ENCODE results near the gene MTMR3. TPM values are rescaled to one million over a fixed set of nuclear protein-coding genes. Genes with fewer than 3 reads are reported as not detected.

The MTMR3 gene
- total RNA-seq, 4 donors from 2014 or later, result 52.8 to 101 (median 69.1) TPM

GRCh38 chr22:30016596-30016995 lies 133.6 kb downstream of the MTMR3 start:
- TF ChIP-seq CTCF (IDR thresholded peaks at IDR 0.05) (no peak), POLR2A (IDR thresholded peaks at IDR 0.05) (no peak)
- Histone ChIP-seq H3K4me3 (replicated peaks in 1 of 3) (no peak overlapping the region), H3K4me1 (peaks cover 14 to 24% of the 10 kb centered on the region in 2 donors), H3K27me3 (no peaks in the 10 kb centered on the region), H3K27ac (no peak overlapping the region), H3K9me3 (no peaks in the 10 kb centered on the region), H3K36me3 (peaks cover 48 to 51% of the 10 kb centered on the region in 2 donors)
- WGBS, 2 donors, result 91 to 93% methylated on average over 4 of the region's 4 CpGs
- intact Hi-C loops (cut with DNase I), result no loop called here
- DNase-seq, result no peak

- intact Hi-C loops (cut with DNase I), result no loop called here
Measured at GRCh38 chr22:30017375-30018223, 134.6 kb downstream of the MTMR3 start.

GRCh38 chr22:30020511-30020910 lies 137.5 kb downstream of the MTMR3 start:
- Histone ChIP-seq H3K4me1 (peaks cover 11 to 13% of the 10 kb centered on the region in 2 donors), H3K4me3 (replicated peaks in 1 of 3) (no peak overlapping the region), H3K27ac (no peak overlapping the region), H3K27me3 (no peaks in the 10 kb centered on the region), H3K36me3 (peaks cover 52 to 57% of the 10 kb centered on the region in 2 donors), H3K9me3 (no peaks in the 10 kb centered on the region)
- no peak for TF ChIP-seq CTCF (IDR thresholded peaks at IDR 0.05)
- no peak for TF ChIP-seq POLR2A (IDR thresholded peaks at IDR 0.05)
- peak in 1 of 2 donors; percentile 21 for DNase-seq
- intact Hi-C loops (cut with DNase I), result loop anchor here (10.0 kb wide), 1 partner anchor 64 kb away; the partner anchor contains the start of gene HORMAD2
- WGBS, 2 donors, result 71 to 94% methylated on average over 3 to 5 of the region's 9 CpGs

More at GRCh38 chr22:30017375-30018223, 134.6 kb downstream of the MTMR3 start:
- Histone ChIP-seq H3K36me3 (peaks cover 56 to 61% of the 10 kb centered on the region in 2 donors), H3K27me3 (no peaks in the 10 kb centered on the region), H3K9me3 (no peaks in the 10 kb centered on the region), H3K4me1 (peaks cover 14 to 19% of the 10 kb centered on the region in 2 donors), H3K4me3 (replicated peaks in 1 of 3) (no peak overlapping the region), H3K27ac (no peak overlapping the region)
- WGBS, 2 donors, result 91% methylated on average over 4 of the region's 4 CpGs
- TF ChIP-seq POLR2A (IDR thresholded peaks at IDR 0.05) (no peak), CTCF (IDR thresholded peaks at IDR 0.05) (no peak)
- no peak for DNase-seq

GRCh38 chr22:30021338-30021737 lies 138.4 kb downstream of the MTMR3 start:
- peak; percentile 53 to 62 for DNase-seq
- Histone ChIP-seq H3K27me3 (no peaks in the 10 kb centered on the region), H3K9me3 (no peaks in the 10 kb centered on the region), H3K27ac (peak overlapping the region in 2 of 3 donors; percentile 39 to 43), H3K4me1 (peaks cover 19 to 20% of the 10 kb centered on the region in 2 donors), H3K4me3 (replicated peaks in 1 of 3) (no peak overlapping the region), H3K36me3 (peaks cover 48 to 53% of the 10 kb centered on the region in 2 donors)
- WGBS, 2 donors, result 78 to 82% methylated on average over 3 of the region's 3 CpGs
- TF ChIP-seq CTCF (IDR thresholded peaks at IDR 0.05), result no peak
- TF ChIP-seq POLR2A (IDR thresholded peaks at IDR 0.05), result no peak
- intact Hi-C loops (cut with DNase I), result loop anchor here (10.0 kb wide), 1 partner anchor 63 kb away; the partner anchor contains the start of gene HORMAD2
